CD4-positive, alpha-beta T cell treated with Interleukin-4 for 1 hour (primary cell): ENCODE results near the gene PDE2A.

Source experiments
- DNase-seq, 2 donors: peaks; one replicate each; pipeline ENCODE4 v3.0.0-alpha.2; 2020 to 2022

PDE2A gene

GRCh38 chr11:72534371-72535193, 139.6 kb downstream of the PDE2A start:
- no peak for DNase-seq

GRCh38 chr11:72529068-72529467, 145.2 kb downstream of the PDE2A start:
- DNase-seq: no peak

GRCh38 chr11:72528121-72528520, 146.1 kb downstream of the PDE2A start:
- no peak for DNase-seq
